Motor neuron (in vitro differentiated cells): ENCODE measurements around the gene BAX. TPM values are rescaled to one million over a fixed set of nuclear protein-coding genes. Genes with fewer than 3 reads are reported as not detected.

ENCODE experiments used
- total RNA-seq, 8 experiments: library from RNA; unstranded; fragments of 300-600 nt; gene quantifications; 2 replicates each; pipeline versions ENCODE4 v1.2.3 to v1.2.4, GENCODE V29; 2022

BAX gene
- total RNA-seq, 8 experiments from 2014 or later = 36.9 to 172 (median 97.8) TPM

Other genes with a start within 250 kb of the BAX start
- 1 to 10 TPM in 6 of 8 experiments, under 1 TPM in 2; 0.71 to 5.0 (median 1.7) TPM for gene MAMSTR, start 235.2 kb upstream of the BAX start, total RNA-seq
- 1 to 10 TPM in 2 of 8 experiments, under 1 TPM in 5, not detected in 1; 0.33 to 9.4 (median 0.42) TPM for gene RASIP1, start 214.3 kb upstream of the BAX start, total RNA-seq
- gene IZUMO1, start 208.0 kb upstream of the BAX start, total RNA-seq = under 1 TPM in 7 of 8 experiments, not detected in 1; 0.14 to 0.76 (median 0.49) TPM
- 1 to 10 TPM in 1 of 8 experiments, under 1 TPM in 7; 0.13 to 3.7 (median 0.47) TPM for gene FUT1, start 202.2 kb upstream of the BAX start, total RNA-seq
- gene FGF21, start 199.4 kb upstream of the BAX start, total RNA-seq = under 1 TPM in 2 of 8 experiments, not detected in 6; 0.28 to 0.29 TPM
- gene BCAT2, start 143.8 kb upstream of the BAX start, total RNA-seq = 10 to 100 TPM; 26.6 to 49.8 (median 35.1) TPM
- gene HSD17B14, start 118.4 kb upstream of the BAX start, total RNA-seq = 10 to 100 TPM in 2 of 8 experiments, 1 to 10 TPM in 6; 1.6 to 27.3 (median 5.4) TPM
- gene PLEKHA4, start 86.3 kb upstream of the BAX start, total RNA-seq = 10 to 100 TPM in 3 of 8 experiments, 1 to 10 TPM in 4, under 1 TPM in 1; 0.33 to 30.8 (median 6.5) TPM
- 100 to 1,000 TPM in 1 of 8 experiments, 10 to 100 TPM in 7; 35.2 to 157 (median 68.6) TPM for gene PPP1R15A, start 82.5 kb upstream of the BAX start, total RNA-seq
- 1 to 10 TPM in 1 of 8 experiments, under 1 TPM in 1, not detected in 6; 0.52 to 2.2 TPM for gene TULP2, start 56.1 kb upstream of the BAX start, total RNA-seq
- gene NUCB1, start 54.6 kb upstream of the BAX start, total RNA-seq = 100 to 1,000 TPM in 4 of 8 experiments, 10 to 100 TPM in 4; 60.2 to 309 (median 107) TPM
- gene DHDH, start 21.2 kb upstream of the BAX start, total RNA-seq = under 1 TPM in 5 of 8 experiments, not detected in 3; 0.32 to 0.81 (median 0.50) TPM
- gene FTL, start 10.4 kb downstream of the BAX start, total RNA-seq = over 10,000 TPM in 1 of 8 experiments, 1,000 to 10,000 TPM in 7; 1,251 to 10,826 (median 2,578) TPM
- 10 to 100 TPM; 13.0 to 72.5 (median 18.3) TPM for gene GYS1, start 38.4 kb downstream of the BAX start, total RNA-seq
- gene RUVBL2, start 39.0 kb downstream of the BAX start, total RNA-seq = 100 to 1,000 TPM; 113 to 181 (median 145) TPM
- gene LHB, start 62.2 kb downstream of the BAX start, total RNA-seq = 1 to 10 TPM in 4 of 8 experiments, under 1 TPM in 1, not detected in 3; 0.88 to 2.9 (median 1.3) TPM
- under 1 TPM in 3 of 8 experiments, not detected in 5; 0.47 to 0.70 (median 0.49) TPM for gene CGB3, start 69.5 kb downstream of the BAX start, total RNA-seq
- gene CGB2, start 77.0 kb downstream of the BAX start, total RNA-seq = not detected
- not detected for gene CGB1, start 82.0 kb downstream of the BAX start, total RNA-seq
- gene CGB5, start 89.0 kb downstream of the BAX start, total RNA-seq = under 1 TPM in 1 of 8 experiments, not detected in 7; 0.76 TPM
- gene CGB8, start 94.2 kb downstream of the BAX start, total RNA-seq = under 1 TPM in 4 of 8 experiments, not detected in 4; 0.27 to 0.76 (median 0.33) TPM
- gene CGB7, start 102.9 kb downstream of the BAX start, total RNA-seq = 1 to 10 TPM in 1 of 8 experiments, under 1 TPM in 6, not detected in 1; 0.11 to 1.0 (median 0.36) TPM
- gene NTF4, start 109.9 kb downstream of the BAX start, total RNA-seq = 1 to 10 TPM in 1 of 8 experiments, under 1 TPM in 1, not detected in 6; 0.52 to 1.0 TPM
- gene KCNA7, start 117.8 kb downstream of the BAX start, total RNA-seq = under 1 TPM in 7 of 8 experiments, not detected in 1; 0.05 to 0.62 (median 0.15) TPM
- gene SNRNP70, start 130.6 kb downstream of the BAX start, total RNA-seq = 100 to 1,000 TPM; 101 to 312 (median 157) TPM
- 10 to 100 TPM in 5 of 8 experiments, 1 to 10 TPM in 3; 2.0 to 65.1 (median 24.4) TPM for gene LIN7B, start 159.5 kb downstream of the BAX start, total RNA-seq
- 1 to 10 TPM; 2.3 to 5.7 (median 3.4) TPM for gene C19orf73, start 164.3 kb downstream of the BAX start, total RNA-seq
- 10 to 100 TPM in 7 of 8 experiments, 1 to 10 TPM in 1; 4.7 to 52.5 (median 23.5) TPM for gene PPFIA3, start 164.7 kb downstream of the BAX start, total RNA-seq
- 10 to 100 TPM in 4 of 8 experiments, 1 to 10 TPM in 3, under 1 TPM in 1; 0.81 to 55.7 (median 12.3) TPM for gene HRC, start 200.5 kb downstream of the BAX start, total RNA-seq
- 10 to 100 TPM in 7 of 8 experiments, 1 to 10 TPM in 1; 7.0 to 46.8 (median 16.4) TPM for gene TRPM4, start 202.9 kb downstream of the BAX start, total RNA-seq